Keratinocyte (primary cell): ENCODE results near the gene NFIC. TPM values are rescaled to one million over a fixed set of nuclear protein-coding genes. Genes with fewer than 3 reads are reported as not detected.

Experiments used
- DNase-seq: peaks from one replicate; pipeline ENCODE4 v3.0.0-alpha.2; 2011; ENCODE audit warnings: low read depth, missing footprints, low spot score
- FAIRE-seq: peaks from 2 replicates; lab custom pipeline; 2011; peaks lifted over from hg19 to GRCh38; lab: Jason Lieb, UNC
- H2AFZ ChIP-seq: 2 replicates; pipeline ENCODE4 v1.6.0; 2012; ENCODE audit warnings: low read length, control low read depth, inconsistent platforms; ENCODE audit not compliant: control insufficient read depth
- H3K27ac ChIP-seq: 2 replicates; pipeline ENCODE4 v1.5.1; 2011; ENCODE audit warnings: low read length; ENCODE audit not compliant: control insufficient read depth, insufficient read depth
- H3K27me3 ChIP-seq: 3 replicates; pipeline ENCODE4 v1.6.0; 2011; ENCODE audit warnings: low read length; ENCODE audit not compliant: control insufficient read depth, insufficient read depth; ENCODE audit errors: extremely low read depth
- H3K36me3 ChIP-seq, 2 experiments: 2 replicates in 1 of 2; 3 replicates in 1 of 2; pipeline ENCODE4 v1.5.1; 2011; ENCODE audit warnings: low read length in 2 of 2, mild to moderate bottlenecking in 1 of 2; ENCODE audit not compliant: control insufficient read depth in 2 of 2, insufficient read depth in 2 of 2; ENCODE audit errors: extremely low read depth in 1 of 2
- H3K4me1 ChIP-seq: 3 replicates; pipeline ENCODE4 v1.5.1; 2011; ENCODE audit warnings: low read length; ENCODE audit not compliant: control insufficient read depth, insufficient read depth; ENCODE audit errors: extremely low read depth
- H3K4me2 ChIP-seq: 3 replicates; pipeline ENCODE4 v1.6.0; 2011; ENCODE audit warnings: low read depth, low read length; ENCODE audit not compliant: control insufficient read depth, insufficient read depth; ENCODE audit errors: extremely low read depth
- H3K4me3 ChIP-seq, 3 experiments: fragments of 200-600 bp in 1 of 3; sonication (generic) in 1 of 3; 2 replicates in 2 of 3; 3 replicates in 1 of 3; pipeline ENCODE4 v1.5.1; 2011 to 2016; ENCODE audit warnings: low read length in 3 of 3, mild to moderate bottlenecking in 3 of 3, control low read depth in 2 of 3, inconsistent platforms in 1 of 3, low read depth in 1 of 3, mixed read lengths in 1 of 3, mixed run types in 1 of 3, moderate library complexity in 1 of 3; ENCODE audit not compliant: control insufficient read depth in 2 of 3, insufficient read depth in 2 of 3; ENCODE audit errors: extremely low read depth in 1 of 3
- H3K79me2 ChIP-seq: 2 replicates; pipeline ENCODE4 v1.6.0; 2012; ENCODE audit warnings: low read length; ENCODE audit not compliant: control insufficient read depth, insufficient read depth
- H3K9ac ChIP-seq: 3 replicates; pipeline ENCODE4 v1.6.0; 2011; ENCODE audit warnings: low read length; ENCODE audit not compliant: control insufficient read depth, insufficient read depth; ENCODE audit errors: extremely low read depth
- H3K9me1 ChIP-seq: 3 replicates; pipeline ENCODE4 v1.6.0; 2011; ENCODE audit warnings: low read length; ENCODE audit not compliant: control insufficient read depth, insufficient read depth; ENCODE audit errors: extremely low read depth
- H3K9me3 ChIP-seq: 2 replicates; pipeline ENCODE4 v1.5.1; 2012; ENCODE audit warnings: low read depth, low read length; ENCODE audit not compliant: control insufficient read depth
- H4K20me1 ChIP-seq: 3 replicates; pipeline ENCODE4 v1.6.0; 2011; ENCODE audit warnings: low read length; ENCODE audit not compliant: control insufficient read depth, insufficient read depth; ENCODE audit errors: extremely low read depth
- CTCF ChIP-seq, 3 experiments: IDR thresholded peaks in 1 of 3; conservative IDR thresholded peaks in 1 of 3; optimal IDR thresholded peaks in 1 of 3; 2 replicates in 2 of 3; 3 replicates in 1 of 3; pipeline versions ENCODE3 to v1.5.1; 2011; ENCODE audit warnings: low read length in 3 of 3, mild to moderate bottlenecking in 3 of 3, moderate library complexity in 2 of 3, control low read depth in 1 of 3, inconsistent platforms in 1 of 3; ENCODE audit not compliant: insufficient read depth in 2 of 3; ENCODE audit errors: extremely low read depth in 1 of 3
- EZH2 ChIP-seq: IDR thresholded peaks from one replicate; pipeline ENCODE4 v1.6.1; 2012; ENCODE audit warnings: inconsistent platforms, mild to moderate bottlenecking, low read length, moderate library complexity
- dilution Hi-C: fragments of 300-500 bp; cut with MboI; formaldehyde crosslinking; loops from one replicate; pipeline ENCODE4 v1.7.0; 2020; ENCODE audit warnings: low sequenced_read_pairs; ENCODE audit not compliant: extremely low pct_ligation_motif_present
- polyA plus RNA-seq, 5 experiments: library from polyadenylated mRNA; depleted of rRNA in 3 of 5; stranded (reverse) in 3 of 5; stranded (forward) in 1 of 5; unstranded in 1 of 5; fragments of >200 nt; gene quantifications; 1 replicate in 1 of 5; 2 replicates in 3 of 5; 3 replicates in 1 of 5; pipeline versions ENCODE4 v1.2.1 to v1.2.3, GENCODE V29; 2011 to 2012; ENCODE audit warnings: missing spikeins in 2 of 5, low read depth in 1 of 5, low replicate concordance in 1 of 5

The NFIC gene
- polyA plus RNA-seq, 1 donor (not counting 4 experiments of a cell fraction or from before 2014, with no cell fraction given), result 2.4 TPM

- H3K9me1 ChIP-seq, result peaks cover 3% of the 10 kb centered on the region
- no peaks in the 10 kb centered on the region for H3K9me3 ChIP-seq
- no peak overlapping the region for H2AFZ ChIP-seq
- H3K4me2 ChIP-seq, result peak overlapping the region; percentile 13
- dilution Hi-C loops, result no loop called here
- DNase-seq (no peak), FAIRE-seq (peak; percentile 59)
- no peak overlapping the region for H3K9ac ChIP-seq
- H3K27me3 ChIP-seq, result no peaks in the 10 kb centered on the region
- H3K27ac ChIP-seq, result peak overlapping the region; percentile 52
- no peak for TF ChIP-seq EZH2
- no peak for TF ChIP-seq CTCF (optimal IDR thresholded peaks at IDR 0.05 in 1 of 3, IDR thresholded peaks at IDR 0.05 in 1 of 3, conservative IDR thresholded peaks at IDR 0.05 in 1 of 3; ENCODE audit: extremely low read depth in 1 of 3, insufficient read depth in 2 of 3, low read length in 3 of 3)
- no peaks in the 10 kb centered on the region for H4K20me1 ChIP-seq
- H3K4me3 ChIP-seq, result no peak overlapping the region
- peaks cover 65% of the 10 kb centered on the region for H3K79me2 ChIP-seq
- H3K36me3 ChIP-seq, result peaks cover 3 to 4% of the 10 kb centered on the region in 2 experiments
- peaks cover 28% of the 10 kb centered on the region for H3K4me1 ChIP-seq
Observed at GRCh38 chr19:3396881-3397265, 30.5 kb downstream of the NFIC start.

GRCh38 chr19:3397266-3398022 is 31.1 kb downstream of the NFIC start:
- no peak overlapping the region for H3K9ac ChIP-seq
- H4K20me1 ChIP-seq, result no peaks in the 10 kb centered on the region
- H3K27me3 ChIP-seq, result no peaks in the 10 kb centered on the region
- H3K4me3 ChIP-seq, result no peak overlapping the region
- FAIRE-seq (no peak), DNase-seq (no peak)
- H3K27ac ChIP-seq, result peak overlapping the region; percentile 52
- TF ChIP-seq EZH2 (no peak), CTCF (optimal IDR thresholded peaks at IDR 0.05 in 1 of 3, IDR thresholded peaks at IDR 0.05 in 1 of 3, conservative IDR thresholded peaks at IDR 0.05 in 1 of 3; ENCODE audit: extremely low read depth in 1 of 3, insufficient read depth in 2 of 3, low read length in 3 of 3) (no peak)
- dilution Hi-C loops, result no loop called here
- peaks cover 28% of the 10 kb centered on the region for H3K4me1 ChIP-seq
- H3K79me2 ChIP-seq, result peaks cover 63% of the 10 kb centered on the region
- H3K36me3 ChIP-seq, result peaks cover 3 to 5% of the 10 kb centered on the region in 2 experiments
- peak overlapping the region; percentile 13 for H3K4me2 ChIP-seq
- H2AFZ ChIP-seq, result no peak overlapping the region
- H3K9me1 ChIP-seq, result peaks cover 3% of the 10 kb centered on the region
- no peaks in the 10 kb centered on the region for H3K9me3 ChIP-seq
